Adrenal gland (tissue), 5 donors: ENCODE measurements around the gene DAB2.

Experiments used
- POLR2A ChIP-seq, 2 donors: fragments of 450-650 bp; IDR thresholded peaks; one replicate each; pipeline ENCODE4 v1.6.1; 2017; ENCODE audit warnings: antibody characterized with exemption in 2 of 2, mild to moderate bottlenecking in 2 of 2, moderate library complexity in 1 of 2
- TF ChIP-seq, protein P1 (sequence below), 6 experiments: fragments of 450-650 bp in 4 of 6; fragments of 200-600 bp in 2 of 6; sonication (generic) in 1 of 6; IDR thresholded peaks; 1 replicate in 5 of 6; 2 replicates in 1 of 6; pipeline versions ENCODE4 v1.5.1 to v1.8.0; 2016 to 2021; ENCODE audit warnings: antibody characterized with exemption in 6 of 6, mild to moderate bottlenecking in 2 of 6, moderate library complexity in 1 of 6
- donor health status: DM: no; HTN: no; CAD: no.

DNA sequence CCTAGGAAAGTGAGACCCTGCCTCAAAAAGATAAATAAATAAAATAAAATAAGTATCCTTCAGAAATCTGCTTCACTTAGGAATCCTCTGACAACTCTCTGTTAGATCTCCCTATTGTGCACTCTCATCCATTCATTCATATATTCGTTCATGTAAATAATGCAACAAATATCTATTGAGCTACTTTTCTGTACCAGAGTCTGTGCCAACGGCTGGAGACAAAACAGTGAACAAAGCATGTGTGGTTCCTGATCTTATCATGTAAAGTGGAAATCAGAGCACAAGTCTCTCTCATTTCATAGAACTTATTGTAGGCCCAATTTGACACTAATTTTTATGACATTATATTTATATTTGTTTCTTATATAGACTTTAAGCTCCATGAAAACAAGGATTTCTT is 40.3 kb upstream of the DAB2 start:
- TF ChIP-seq, protein P1, sequence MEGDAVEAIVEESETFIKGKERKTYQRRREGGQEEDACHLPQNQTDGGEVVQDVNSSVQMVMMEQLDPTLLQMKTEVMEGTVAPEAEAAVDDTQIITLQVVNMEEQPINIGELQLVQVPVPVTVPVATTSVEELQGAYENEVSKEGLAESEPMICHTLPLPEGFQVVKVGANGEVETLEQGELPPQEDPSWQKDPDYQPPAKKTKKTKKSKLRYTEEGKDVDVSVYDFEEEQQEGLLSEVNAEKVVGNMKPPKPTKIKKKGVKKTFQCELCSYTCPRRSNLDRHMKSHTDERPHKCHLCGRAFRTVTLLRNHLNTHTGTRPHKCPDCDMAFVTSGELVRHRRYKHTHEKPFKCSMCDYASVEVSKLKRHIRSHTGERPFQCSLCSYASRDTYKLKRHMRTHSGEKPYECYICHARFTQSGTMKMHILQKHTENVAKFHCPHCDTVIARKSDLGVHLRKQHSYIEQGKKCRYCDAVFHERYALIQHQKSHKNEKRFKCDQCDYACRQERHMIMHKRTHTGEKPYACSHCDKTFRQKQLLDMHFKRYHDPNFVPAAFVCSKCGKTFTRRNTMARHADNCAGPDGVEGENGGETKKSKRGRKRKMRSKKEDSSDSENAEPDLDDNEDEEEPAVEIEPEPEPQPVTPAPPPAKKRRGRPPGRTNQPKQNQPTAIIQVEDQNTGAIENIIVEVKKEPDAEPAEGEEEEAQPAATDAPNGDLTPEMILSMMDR (IDR thresholded peaks at IDR 0.05) = no peak
- no peak for TF ChIP-seq POLR2A (IDR thresholded peaks at IDR 0.05)
